NCI-H1436 treated with DMSO at 0.1 percent for 48 hours (cell line): ENCODE data around the gene SLC26A9.
"Not testable (repeated sequence)": the region's sequence is repeated elsewhere in the genome, so short reads cannot be mapped to it uniquely, and the experiment has no call there.

ENCODE experiments used
- DNase-seq: peaks from one replicate; lab custom pipeline; 2025; lab: John Stamatoyannopoulos, UW

The SLC26A9 gene

DNA sequence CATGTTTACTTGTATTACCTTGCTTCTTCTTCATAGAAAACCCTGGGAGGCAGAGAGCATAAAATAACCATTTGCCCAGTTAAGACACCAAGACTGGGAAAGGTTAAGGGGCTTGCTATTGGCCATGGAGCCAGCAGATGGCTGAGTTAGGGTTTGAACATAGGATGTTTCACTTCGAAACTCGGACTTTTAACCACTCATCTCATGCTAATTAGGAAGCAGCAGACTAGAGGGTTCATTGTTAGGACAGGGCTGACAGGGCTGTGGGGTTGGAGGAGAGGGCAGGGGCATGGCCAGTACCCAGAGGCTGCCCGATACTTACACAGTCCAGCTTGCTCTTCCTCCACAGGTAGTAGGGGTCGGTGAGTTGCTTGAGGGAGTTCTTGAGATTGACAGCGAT lies 17.0 kb downstream of the SLC26A9 start:
- no peak for DNase-seq

DNA sequence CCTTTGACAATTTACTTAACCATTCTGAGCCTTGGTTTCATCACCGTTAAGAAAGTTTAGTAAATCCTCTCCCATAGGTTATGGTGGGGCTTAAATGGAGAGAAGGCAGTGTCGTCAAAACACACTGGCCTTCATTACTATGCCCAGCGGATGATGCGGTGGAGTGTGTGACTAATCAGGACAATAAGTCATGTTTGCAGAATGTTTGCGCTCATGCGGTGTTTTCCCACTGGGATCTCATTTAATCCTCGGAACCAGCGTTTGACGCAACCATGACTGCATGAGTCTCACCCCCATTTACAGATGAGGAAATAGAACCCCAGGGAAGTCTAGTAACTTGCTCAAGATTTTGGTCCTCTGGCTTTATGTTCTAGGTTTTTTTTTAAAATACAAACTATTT lies 17.5 kb downstream of the SLC26A9 start:
- DNase-seq, result no peak

DNA sequence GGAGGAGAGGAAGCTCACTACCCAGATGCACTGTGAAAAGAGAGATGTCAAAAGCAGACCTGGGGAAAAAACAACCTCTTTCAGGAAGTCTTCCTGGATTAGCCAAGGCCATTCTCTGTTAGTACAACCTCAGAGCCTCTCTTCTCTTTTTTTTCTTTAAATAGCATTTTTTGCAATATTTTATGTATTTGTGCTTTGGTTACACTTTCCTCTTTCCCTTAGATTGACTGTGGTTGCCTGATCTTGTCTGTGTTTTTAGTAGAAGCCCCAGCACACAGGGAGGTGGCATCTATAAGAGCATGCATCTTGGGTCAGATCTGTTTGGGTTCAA lies 18.8 kb downstream of the SLC26A9 start:
- DNase-seq, result no peak

DNA sequence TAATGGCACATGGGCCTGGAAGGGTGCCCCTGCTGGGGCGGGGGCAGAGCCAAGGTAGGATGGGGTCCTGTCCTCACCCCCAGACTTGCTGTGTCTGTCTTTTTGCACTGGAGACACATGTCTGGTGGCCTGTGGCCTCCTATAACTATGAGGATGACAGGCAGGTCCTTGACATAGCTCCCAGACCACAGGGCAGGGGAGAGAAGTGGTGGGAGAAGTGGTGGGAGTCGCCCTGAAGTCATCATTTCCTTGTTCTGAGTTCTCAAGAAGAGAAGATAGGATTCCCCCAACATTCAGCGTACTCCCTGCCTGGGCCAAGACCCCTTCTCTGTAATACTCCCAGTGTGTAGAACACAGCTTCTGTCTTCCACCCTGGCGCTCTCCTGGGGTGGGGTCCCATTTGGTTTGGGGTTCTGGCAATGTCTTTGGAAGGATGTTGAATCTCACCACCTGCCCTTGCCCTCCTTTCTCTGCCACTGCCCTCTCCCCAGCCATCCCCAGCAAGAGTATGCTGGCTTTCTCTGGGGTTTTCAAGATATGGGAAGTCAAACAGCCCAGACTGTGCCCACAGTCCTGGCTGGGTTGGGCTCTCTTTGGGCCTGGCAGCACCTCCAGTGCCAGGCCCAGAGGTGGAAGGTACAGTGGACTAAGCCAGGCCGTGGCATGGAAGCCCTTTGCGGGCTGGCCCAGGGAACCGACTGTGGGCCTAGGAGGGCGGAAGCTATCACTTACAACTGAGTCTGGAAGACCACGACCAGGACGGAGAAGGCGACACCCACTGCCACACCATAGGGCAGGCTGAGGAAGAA lies 19.4 kb downstream of the SLC26A9 start:
- no peak for DNase-seq

DNA sequence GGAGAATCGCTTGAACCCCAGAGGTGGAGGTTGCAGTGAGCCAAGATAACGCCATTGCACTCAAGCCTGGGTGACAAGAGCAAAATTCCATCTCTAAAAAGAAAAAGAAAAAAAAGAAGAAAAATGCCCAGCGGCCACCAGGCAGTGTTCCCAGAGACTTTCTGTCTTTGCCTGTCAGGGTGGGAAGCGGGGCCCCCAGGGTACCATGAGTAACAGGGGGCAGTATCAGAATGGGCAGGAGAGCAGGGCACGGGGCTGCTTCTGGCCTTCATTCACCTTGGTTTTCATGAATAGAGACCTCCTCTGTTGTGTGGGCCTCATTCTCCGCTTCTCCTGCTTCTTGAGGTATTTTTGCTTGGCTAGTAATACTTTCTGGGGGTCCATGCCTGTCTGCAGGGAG lies 20.4 kb downstream of the SLC26A9 start:
- DNase-seq, result no peak

DNA sequence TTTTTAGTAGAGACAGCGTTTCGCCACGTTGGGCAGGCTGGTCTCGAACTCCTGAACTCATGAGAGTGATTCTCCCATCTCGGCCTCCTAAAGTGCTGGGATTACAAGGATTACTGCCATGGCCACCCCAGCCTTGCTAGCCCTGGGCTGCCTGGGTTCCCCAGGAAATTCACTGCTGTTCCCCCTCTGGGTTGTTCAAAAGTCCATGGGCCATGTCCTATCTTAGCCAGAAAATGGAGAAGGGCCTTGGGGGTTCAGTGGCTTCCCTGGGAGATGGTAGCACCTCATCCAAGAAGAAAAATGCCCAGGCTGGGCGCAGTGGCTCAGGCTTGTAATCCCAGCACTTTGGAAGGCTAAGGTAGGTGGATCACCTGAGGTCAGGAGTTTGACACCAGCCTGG lies 20.9 kb downstream of the SLC26A9 start:
- DNase-seq, result no peak

DNA sequence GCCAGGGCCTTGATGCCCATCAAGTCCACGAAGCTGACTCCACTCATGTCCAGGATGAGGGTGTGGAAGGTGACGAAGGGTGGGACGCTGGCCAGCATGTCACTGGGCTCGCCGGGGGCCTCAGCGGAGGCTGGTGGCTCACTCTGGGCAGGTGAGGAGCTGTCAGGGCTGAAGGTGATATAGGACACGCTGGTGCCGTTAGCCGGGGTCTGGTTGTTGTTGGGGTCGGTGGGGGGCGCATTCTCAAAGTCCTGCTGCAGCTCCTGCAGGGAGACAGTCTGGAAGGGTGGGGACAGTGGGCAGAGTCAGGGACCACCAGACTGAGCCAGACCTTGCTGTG lies 21.7 kb downstream of the SLC26A9 start:
- DNase-seq, result no peak

DNA sequence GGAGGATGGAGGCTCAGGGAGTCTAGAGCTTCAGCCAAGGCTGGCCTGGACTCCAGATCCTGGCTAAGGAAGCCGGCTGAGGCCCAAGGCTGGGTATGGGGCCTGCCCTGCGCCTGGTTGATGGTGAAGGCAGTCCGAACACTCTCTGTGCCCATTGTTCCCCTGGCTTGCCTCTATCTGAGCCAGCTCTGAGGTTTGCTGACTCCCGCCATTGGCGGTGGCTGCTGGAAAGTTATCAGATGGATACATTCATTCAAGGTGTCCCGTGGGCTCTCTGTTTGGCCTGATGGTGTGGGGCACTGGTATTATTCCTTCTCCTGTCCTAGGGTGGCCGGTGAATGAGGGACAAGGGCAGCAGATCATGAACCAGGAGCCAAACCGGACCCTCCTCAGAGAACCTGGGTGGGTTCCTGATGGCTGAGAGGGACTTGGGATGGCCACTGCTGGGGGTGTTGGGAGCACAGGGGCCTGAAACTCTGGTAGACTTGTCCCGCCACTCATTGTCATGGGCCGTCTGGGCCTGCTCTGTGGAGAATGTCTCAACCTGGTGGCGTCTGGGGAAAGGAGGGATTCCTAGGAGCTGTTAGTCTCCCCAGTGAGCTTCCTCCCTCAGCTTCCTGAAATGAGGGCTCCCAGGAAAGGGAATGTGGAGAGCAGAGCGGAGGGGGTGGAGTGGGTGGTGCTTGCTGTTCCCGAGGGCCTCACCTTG lies 22.2 kb downstream of the SLC26A9 start:
- no peak for DNase-seq

DNA sequence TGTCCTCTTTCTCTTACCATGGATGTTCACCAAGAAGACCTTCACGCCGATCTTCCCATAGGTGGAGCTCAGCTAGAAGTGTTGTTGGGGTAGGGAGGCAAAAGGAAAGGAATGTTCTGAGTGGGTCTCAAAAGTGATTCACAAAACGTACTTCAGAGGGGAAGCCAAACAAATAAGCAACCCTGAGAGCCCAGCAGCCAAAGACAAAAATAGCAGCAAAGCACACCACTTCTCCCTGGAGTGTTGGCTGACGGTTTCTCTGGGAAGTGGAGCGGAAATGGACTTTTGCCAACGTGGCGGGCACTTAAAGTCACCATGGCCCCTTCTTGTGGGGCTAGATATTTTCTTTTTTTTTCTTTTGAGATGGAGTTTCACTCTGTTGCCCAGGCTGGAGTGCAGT lies 23.1 kb downstream of the SLC26A9 start:
- no peak for DNase-seq

DNA sequence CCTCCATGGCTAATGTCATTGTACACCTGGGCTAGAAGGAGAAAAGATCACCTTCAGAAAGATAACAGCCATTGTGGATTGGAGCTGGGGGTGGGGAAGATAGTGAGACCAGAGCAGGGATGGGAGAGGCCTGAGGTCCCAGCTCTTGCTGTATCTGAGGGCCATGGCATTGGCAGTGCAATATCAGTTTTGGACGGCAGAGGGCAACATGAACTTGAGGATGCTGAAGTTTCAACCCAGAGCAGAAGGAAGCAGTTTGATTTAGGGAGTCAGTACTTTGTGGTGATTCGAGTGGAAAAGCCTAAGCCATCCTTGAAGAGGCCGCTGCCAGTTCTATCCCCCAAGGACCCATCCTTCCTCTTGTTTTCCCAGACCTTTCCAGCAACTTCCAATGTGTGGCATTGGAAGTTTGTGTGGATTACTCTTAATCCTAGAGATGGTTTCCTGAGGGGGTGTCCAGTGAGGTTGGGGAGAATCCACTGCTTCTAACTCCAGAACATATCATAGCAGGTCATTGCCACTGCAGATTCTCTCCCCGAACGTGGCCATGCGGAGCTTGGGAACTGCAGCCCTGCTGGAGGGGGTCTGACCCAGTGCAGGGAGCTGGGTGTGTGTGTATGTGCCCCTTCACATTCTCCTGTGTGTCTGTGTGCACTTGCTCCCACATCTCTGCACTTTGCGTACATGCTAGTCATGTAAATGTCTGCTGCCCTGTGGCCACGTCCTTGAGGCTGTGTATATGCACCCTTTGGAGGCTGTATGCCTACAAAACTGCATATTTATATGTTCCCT lies 24.1 kb downstream of the SLC26A9 start:
- DNase-seq, result peak; percentile 76

DNA sequence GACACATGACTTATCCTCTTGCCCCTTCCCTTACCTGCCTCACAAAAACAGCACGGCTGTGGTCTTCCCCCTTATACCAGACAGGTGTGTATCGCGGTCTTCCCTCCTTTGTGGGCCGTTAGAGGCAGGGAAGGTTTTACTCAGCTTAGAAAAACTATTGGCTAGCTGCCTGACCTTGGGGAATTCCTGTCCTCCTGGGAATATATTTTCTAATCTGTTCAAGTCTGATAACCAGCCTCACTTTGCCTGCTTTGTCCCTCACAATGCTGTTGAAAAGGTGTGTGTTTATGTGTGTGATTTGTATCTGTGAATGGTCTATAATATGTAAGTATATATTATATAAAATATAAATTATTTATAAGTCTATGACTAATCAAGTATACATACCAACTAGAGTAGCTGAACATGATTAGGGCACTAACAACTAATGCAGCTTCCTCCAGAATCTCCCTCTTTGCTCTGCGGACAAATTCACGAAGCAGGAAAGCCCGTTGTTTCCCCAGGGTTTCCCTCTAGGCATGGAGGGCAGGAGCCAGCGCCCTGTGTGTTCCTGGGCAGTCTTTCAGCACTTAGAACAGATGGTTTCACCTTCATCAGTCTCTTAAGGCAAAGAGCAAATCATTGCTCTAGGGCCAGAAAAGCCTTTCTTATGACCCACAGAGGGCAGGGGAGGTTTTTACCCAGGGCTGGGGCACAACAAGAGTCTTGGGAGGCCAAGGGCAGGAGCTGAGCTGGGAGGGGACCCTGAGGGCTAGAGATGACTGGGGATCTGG lies 25.6 kb downstream of the SLC26A9 start:
- DNase-seq, result no peak

DNA sequence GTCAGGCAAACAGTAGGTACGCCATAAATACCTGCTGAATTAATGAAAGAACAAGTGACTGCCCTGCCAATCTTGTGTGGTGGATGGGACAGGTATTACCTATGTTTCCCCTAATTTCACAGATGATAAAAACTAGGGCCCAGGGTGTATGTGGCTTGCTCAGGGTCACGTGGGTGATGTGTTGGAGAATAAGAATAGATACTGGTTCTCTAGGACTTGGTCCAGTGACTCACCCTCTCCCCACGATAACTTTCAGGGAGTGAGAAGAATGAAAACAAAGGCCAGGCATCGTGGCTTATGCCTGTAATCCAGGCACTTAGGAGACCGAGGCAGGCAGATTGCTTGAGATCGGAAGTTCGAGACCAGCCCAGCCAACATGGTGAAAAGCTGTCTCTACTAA lies 26.7 kb downstream of the SLC26A9 start:
- no peak for DNase-seq

DNA sequence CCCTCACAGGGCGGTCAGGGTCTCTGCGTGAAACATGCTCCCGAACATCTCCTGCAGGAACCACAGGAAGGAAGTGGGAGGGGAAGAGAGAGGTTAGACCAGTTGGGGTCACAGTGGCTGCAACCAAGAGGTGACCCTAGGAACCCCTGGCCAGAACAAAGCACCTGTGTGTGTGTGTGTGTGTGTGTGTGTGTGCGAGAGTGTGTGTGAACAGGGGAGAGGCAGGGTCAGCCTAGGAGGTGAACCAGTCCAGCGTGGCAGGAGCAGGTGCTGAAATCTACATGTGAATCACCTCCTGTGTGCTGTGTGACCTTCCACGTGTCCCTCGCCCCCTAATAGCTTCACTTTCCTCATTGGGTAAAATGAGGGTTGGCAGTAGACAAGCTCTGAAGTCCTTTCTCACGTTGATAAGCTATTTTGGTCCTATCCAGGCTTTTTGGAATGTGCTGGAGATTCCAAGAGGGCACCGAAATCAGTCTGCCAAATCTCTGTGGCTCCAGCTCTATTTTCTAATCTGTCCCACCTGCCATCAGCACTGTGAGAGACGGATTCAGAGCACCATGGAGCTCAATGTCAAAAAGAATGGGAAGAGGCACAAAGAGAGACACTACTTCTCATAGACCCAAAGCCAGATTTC lies 27.8 kb downstream of the SLC26A9 start:
- no peak for DNase-seq

DNA sequence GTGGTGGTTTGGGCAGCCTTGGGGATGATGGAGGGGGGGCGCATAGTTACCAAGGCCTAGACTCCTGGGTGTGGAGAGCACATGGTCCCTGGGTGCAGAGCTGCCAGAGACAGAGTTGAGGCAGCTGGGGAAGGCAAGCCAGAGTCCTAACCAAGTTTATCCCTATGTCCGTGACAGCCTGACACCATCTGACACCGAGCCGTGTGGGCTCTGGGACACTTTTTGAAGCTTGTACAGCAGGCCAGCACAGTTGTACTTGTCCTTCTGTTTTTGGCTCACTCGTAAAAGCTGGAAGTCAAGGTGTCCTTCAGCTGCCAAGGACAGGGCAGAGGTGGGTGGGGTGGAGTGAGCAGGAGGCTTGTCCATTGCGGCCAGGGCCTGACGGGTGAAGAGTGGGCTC lies 28.5 kb downstream of the SLC26A9 start:
- no peak for DNase-seq

DNA sequence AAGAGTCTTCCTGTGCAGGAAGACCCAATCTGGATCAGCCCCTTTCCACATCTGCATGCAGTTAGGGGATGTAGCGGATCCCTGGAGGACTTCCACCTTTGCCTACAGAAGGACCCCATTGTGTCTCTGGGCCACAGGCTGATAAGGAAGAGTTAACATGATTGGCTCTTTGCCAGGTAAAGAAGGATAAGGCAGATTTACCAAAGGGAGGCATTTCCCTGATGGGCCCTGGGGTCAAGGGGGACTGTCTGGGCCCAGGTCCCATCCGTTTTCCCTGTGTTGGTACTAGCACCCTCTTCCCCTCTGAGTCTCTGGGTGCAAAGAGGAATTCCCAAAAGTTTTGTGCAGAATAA lies 29.1 kb downstream of the SLC26A9 start:
- no peak for DNase-seq

DNA sequence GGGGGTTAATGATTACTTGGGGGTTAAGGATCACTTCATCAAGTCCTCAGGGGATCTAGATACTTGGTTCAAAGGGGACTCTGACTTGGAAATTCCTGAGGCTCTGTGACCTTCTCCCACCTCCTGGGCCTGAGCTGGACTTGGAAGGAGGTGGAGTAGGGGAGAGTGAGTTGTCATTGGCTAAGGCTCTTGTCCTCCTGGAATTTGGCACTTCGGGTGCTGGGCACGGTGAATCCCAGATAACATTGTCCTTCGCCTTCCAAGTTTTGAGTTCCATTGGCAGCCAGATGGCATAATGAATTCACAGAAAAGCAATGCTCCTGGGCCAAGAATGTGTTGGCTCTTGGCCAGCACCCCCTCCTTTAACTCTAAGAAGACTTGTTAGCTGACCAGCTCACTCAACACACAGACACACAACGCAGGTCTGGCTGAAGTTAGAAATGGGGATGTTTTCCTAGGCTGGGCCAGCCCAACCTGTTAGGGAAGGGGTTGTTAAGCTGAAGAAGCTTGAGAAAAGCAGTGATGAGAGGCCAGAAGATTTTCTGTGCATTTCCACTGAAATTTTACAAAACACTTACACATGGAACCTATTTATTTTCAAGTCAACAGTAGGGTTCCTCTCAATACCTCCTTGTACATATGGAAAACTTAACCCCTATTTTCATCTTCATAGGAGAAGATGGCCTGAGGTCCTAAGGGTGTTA lies 29.7 kb downstream of the SLC26A9 start:
- DNase-seq, result no peak

DNA sequence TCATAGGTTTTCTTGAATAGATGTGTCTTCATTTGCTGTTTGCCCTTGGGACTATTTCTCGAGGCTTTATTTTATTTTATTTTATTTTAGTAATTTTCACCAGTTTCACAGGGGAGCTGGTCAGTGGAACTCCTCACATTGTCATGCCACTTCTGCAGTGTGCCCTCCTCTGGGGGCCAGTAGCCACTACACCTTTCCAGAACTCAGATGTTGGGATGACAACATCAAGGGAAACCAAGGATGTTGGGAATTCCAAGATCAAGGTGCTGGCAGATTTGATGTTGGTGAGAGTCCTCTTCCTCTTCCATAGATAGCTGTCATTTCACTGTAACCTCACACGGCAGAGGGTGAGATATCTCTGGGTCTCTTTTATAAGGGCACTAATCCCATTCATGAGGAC lies 35.5 kb downstream of the SLC26A9 start:
- no peak for DNase-seq

DNA sequence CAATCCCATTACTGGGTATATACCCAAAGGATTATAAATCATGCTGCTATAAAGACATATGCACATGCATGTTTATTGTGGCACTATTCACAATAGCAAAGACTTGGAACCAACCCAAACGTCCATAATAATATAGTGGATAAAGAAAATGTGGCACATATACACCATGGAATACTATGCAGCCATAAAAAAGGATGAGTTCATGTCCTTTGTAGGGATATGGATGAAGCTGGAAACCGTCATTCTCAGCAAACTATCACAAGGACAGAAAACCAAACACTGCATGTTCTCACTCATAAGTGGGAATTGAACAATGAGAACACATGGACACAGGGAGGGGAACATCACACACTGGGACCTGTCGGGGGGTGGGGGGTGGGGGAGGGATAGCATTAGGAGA lies 38.2 kb downstream of the SLC26A9 start:
- not testable (repeated sequence) for DNase-seq

DNA sequence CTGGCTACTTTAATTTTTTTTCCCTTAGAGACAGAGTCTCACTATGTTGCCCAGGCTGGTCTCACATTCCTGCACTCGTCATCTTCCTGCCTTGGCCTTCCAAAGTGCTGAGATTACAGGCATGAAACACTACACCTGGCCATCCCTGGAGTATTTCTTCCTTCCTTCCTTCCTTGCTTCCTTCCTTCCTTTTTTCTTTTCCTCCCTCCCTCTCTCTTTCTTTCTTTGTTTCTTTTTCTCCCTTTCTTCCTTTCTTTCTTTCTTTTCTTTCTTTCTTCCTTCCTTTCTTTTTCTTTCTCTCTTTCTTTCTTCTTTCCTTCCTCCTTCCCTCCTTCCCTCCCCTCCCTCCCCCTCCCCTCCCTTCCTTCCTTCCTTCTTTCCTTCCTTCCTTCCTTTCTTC lies 46.9 kb downstream of the SLC26A9 start:
- no peak for DNase-seq

DNA sequence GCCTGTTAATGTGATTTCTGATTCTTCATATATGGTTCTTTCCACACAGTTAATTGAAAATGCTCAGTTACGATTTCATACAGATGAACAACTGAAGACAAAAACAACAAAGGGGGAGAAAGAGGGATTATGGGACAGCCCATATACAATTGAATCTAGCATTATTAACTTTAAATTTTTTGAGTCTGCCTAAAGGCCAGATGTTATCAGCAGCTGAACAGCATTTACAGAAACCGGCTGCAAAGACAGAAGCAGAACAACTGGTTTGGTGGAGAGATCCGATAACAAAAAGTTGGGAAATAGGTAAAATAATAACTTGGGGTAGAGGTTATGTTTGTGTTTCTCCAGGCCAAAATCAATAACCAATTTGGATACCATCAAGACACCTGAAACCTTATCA lies 49.1 kb downstream of the SLC26A9 start:
- DNase-seq, result not testable (repeated sequence)

DNA sequence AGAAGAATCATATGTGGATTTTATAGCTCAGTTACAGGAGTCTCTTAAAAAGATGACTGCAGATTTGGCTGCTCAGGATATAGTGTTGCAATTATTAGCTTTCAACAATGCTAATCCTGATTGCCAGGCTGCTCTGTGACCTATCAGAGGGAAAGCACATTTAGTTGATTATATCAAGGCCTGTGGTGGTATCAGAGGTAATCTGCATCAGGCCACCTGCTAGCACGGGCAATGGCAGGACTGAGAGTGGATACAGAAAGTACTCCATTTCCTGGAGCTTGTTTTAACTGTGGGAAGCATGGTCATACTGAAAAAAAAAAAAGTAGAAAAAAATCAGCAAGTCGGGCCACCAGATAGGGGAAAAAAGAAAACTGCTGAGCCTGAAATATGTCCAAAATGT lies 51.1 kb downstream of the SLC26A9 start:
- DNase-seq, result not testable (repeated sequence)
